Activated T-cell treated with anti-CD3 and anti-CD28 coated beads, Interleukin-2, amount 50 U/mL, for 4 hours (primary cell): Measurements from ENCODE around the gene ARSK. TPM values are rescaled to one million over a fixed set of nuclear protein-coding genes. Genes with fewer than 3 reads are reported as not detected.
"Not testable (repeated sequence)": the region's sequence is repeated elsewhere in the genome, so short reads cannot be mapped to it uniquely, and the experiment has no call there.

Experiments used
- ATAC-seq, 2 donors: fragments of 200-7000 bp; cut with Tn5 transposase; one replicate each; pipeline ENCODE4 v1.10.0; 2021
- DNase-seq: peaks from one replicate; pipeline ENCODE4 v3.0.0-alpha.2; 2020
- H3K27me3 Mint-ChIP-seq: one replicate; pipeline ENCODE4 v1.8.0; 2021; ENCODE audit warnings: low read depth, mixed read lengths
- H3K36me3 Mint-ChIP-seq: one replicate; pipeline ENCODE4 v1.8.0; 2022; ENCODE audit warnings: mixed read lengths; ENCODE audit not compliant: insufficient read depth
- H3K4me1 Mint-ChIP-seq: one replicate; pipeline ENCODE4 v1.8.0; 2021; ENCODE audit warnings: low read depth, mixed read lengths
- H3K4me3 Mint-ChIP-seq: one replicate; pipeline ENCODE4 v1.8.0; 2021; ENCODE audit warnings: mild to moderate bottlenecking, moderate library complexity, mixed read lengths
- H3K9me3 Mint-ChIP-seq: one replicate; pipeline ENCODE4 v1.8.0; 2021; ENCODE audit warnings: mixed read lengths
- total RNA-seq, 3 donors: library from RNA; stranded (reverse); gene quantifications; one replicate each; pipeline ENCODE4 v1.2.1, GENCODE V29; 2021

Gene ARSK
- total RNA-seq, 3 donors from 2014 or later: 4.2 to 5.0 (median 4.6) TPM

DNA sequence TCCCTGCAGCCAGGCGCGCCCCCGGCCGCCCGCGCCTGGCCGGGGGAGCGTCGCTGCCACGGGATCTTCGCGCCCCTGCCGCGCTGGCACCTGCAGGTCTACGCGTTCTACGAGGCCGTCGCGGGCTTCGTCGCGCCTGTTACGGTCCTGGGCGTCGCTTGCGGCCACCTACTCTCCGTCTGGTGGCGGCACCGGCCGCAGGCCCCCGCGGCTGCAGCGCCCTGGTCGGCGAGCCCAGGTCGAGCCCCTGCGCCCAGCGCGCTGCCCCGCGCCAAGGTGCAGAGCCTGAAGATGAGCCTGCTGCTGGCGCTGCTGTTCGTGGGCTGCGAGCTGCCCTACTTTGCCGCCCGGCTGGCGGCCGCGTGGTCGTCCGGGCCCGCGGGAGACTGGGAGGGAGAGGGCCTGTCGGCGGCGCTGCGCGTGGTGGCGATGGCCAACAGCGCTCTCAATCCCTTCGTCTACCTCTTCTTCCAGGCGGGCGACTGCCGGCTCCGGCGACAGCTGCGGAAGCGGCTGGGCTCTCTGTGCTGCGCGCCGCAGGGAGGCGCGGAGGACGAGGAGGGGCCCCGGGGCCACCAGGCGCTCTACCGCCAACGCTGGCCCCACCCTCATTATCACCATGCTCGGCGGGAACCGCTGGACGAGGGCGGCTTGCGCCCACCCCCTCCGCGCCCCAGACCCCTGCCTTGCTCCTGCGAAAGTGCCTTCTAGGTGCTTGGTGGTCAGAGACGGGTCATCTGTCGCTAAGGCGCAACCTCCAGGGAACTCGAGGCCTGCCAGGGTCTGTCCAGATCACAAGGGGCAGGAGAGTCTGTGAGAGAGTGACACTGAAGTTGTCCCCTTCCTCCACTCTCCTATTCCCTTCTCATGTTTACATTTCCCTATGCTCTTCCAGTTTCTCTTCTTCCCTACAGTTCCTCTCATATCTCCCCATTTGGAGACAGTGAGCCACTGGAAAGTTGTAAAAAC is 66.3 kb downstream of the ARSK start:
- DNase-seq: peak; percentile 41
- H3K4me3 Mint-ChIP-seq: peak overlapping the region; percentile 79
- H3K36me3 Mint-ChIP-seq: no peaks in the 10 kb centered on the region
- H3K4me1 Mint-ChIP-seq: peaks cover 58% of the 10 kb centered on the region
- peak; percentile 56 to 58 for ATAC-seq
- H3K27me3 Mint-ChIP-seq: no peaks in the 10 kb centered on the region
- no peaks in the 10 kb centered on the region for H3K9me3 Mint-ChIP-seq

DNA sequence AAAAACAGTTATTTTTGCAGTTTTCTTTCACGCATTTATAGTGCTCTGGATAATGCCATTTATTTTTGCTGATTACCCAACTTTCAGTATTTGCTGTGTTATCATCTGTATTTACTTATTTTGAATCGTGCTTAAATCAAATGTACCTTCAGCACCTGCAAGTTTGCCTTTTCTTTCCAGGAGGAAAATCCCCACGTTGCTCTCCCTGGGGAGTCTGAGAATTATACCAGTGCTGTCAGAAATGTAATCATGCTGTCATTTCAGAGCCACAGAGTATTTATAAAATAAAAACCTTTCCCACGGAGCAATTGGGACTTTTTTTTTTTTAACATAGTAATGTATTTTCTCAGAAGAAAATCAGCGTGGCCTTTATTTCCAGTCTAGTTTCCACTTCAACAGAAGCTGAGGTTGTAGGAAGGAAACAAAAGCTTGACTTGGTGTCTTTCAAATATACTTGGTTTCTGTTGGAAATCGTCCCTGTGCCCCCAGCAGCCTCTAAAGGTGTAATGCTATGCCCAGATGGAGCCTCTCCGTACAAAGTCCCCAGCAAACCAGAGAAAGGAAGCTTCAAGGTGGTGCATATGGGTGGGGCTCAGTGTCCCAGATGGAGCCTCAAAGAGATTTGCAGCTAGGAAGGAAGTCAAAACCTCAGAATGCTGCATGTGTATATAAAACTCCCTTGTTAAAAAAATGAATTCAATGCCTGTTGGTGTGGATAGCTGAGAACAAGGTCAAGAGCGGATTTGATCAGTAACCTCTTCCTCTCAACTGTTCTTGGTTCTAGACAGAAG is 67.1 kb downstream of the ARSK start:
- DNase-seq (no peak), ATAC-seq (no peak)
- Mint-ChIP-seq H3K27me3 (no peaks in the 10 kb centered on the region), H3K9me3 (no peaks in the 10 kb centered on the region), H3K4me3 (peak overlapping the region; percentile 79), H3K36me3 (no peaks in the 10 kb centered on the region), H3K4me1 (peaks cover 52% of the 10 kb centered on the region)

DNA sequence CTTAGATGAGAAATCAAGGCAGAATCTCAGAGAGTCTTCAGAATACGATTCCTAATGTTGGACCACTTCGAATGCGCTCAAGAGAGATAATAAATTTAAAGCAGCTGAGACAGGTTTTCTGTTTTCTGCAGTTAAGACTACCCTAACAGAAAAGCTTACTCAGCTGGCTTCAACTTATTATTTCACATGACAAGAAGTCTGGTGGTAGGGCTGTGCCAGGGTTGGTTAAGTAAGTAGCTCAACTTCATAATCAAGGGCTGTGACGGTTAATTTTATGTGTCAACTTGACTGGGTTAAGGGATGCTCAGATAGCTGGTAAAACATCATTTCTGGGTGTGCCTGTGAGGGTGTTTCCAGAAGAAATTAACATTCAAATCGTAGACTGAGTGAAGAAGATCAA is 68.8 kb downstream of the ARSK start:
- Mint-ChIP-seq H3K27me3 (no peaks in the 10 kb centered on the region), H3K36me3 (no peaks in the 10 kb centered on the region), H3K9me3 (no peaks in the 10 kb centered on the region), H3K4me1 (peaks cover 42% of the 10 kb centered on the region), H3K4me3 (no peak overlapping the region)
- DNase-seq (no peak), ATAC-seq (no peak)

DNA sequence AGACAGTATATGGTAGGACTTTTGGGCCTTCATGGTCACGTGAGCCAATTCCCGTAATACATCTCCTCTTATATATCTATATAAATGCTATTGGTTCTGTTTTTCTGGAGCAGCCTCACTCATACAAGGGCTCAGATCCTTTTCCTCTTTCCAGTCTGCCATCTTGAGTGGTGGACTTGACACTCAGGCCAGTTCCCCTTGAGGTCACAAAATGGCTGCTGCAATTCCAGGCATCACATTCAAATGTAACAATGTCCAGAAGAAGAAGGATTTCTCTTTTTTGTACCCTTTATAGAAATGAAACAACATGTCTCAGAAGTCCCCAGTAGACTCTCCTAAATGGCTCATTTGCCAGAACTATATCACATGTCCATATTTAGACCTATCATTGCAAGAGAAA is 69.5 kb downstream of the ARSK start:
- Mint-ChIP-seq H3K36me3 (no peaks in the 10 kb centered on the region), H3K4me3 (no peak overlapping the region), H3K27me3 (no peaks in the 10 kb centered on the region), H3K4me1 (peaks cover 36% of the 10 kb centered on the region), H3K9me3 (no peaks in the 10 kb centered on the region)
- ATAC-seq: no peak
- DNase-seq: no peak

DNA sequence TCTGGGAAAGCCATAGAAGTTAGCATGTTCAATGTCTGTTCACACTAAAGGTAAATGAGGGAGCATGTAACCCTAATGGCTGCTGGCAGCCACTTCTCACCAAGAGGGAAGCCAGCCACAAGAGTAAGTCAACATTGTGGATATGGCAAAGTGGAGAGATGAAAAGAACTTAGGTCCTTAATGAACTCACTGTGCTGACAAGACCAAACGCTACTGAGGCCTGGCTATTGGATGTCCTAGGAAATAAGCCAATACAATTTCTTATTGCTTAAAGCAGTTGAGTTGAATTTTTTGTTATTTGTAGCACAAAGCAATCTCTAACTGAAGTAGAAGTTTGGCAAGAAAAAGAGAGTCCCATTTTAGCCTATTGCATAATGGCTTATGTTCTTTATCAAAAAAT is 71.8 kb downstream of the ARSK start:
- Mint-ChIP-seq H3K27me3 (no peaks in the 10 kb centered on the region), H3K9me3 (peaks cover 2% of the 10 kb centered on the region), H3K4me1 (peaks cover 33% of the 10 kb centered on the region), H3K4me3 (no peak overlapping the region), H3K36me3 (no peaks in the 10 kb centered on the region)
- DNase-seq (no peak), ATAC-seq (no peak)

DNA sequence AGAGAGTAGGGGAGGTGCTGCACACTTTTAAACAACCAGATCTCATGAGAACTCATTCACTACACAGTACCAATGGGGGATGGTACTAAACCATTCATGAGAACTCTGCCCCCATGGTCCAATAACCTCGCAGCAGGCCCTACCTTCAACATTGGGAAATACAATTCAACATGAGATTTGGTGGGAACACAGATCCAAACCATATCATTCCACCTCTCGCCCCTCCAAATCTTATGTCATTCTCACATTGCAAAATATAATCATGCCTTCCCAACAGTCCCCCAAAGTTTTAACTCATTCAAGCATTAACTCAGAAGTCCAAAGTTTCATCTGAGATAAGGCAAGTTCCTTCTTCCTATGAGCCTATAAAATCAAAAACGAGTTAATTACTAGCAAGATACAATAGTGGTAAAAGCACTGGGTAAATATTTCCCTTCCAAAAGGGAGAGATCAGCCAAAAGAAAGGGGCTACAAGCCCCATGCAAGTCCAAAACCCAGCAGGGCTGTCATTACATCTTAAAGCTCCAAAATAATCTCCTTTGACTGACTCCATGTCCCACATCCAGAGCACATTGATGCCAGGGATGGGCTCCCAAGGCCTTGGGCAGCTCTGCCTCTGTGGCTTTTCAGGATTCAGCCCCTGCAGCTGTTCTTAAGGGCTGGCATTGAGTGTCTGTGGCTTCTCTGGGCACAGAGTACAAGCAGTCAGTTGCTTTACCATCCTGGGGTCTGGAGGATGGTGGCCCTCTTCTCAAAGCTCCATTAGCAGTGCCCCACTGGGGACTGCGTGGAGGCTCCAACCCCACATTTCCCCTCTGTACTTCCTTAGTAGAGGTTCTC is 73.3 kb downstream of the ARSK start:
- peaks cover 30% of the 10 kb centered on the region for H3K4me1 Mint-ChIP-seq

DNA sequence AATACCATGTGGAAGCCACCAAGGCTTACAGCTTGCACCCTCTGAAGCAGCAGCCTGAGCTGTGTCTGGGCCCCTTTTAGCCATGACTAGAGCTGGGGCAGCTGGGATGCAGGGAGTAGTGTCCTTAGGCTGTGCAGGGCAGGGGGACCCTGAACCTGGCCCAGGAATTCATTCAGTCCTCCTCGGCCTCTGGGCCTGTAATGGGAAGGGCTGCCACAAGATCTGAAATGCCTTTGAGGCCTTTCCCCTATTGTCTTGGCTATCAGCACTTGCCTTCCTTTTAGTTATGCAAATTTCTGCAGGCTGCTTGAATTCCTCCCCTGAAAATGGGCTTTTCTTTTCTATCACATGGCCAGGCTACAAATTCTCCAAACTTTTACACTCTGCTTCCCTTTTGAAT is 74.0 kb downstream of the ARSK start:
- no peak for ATAC-seq
- Mint-ChIP-seq H3K36me3 (peaks cover 1% of the 10 kb centered on the region), H3K9me3 (peaks cover 11% of the 10 kb centered on the region), H3K4me1 (peaks cover 31% of the 10 kb centered on the region), H3K27me3 (no peaks in the 10 kb centered on the region), H3K4me3 (no peak overlapping the region)
- no peak for DNase-seq

More for the DNA sequence above, 73.3 kb downstream of the ARSK start:
- H3K9me3 Mint-ChIP-seq: peaks cover 11% of the 10 kb centered on the region
- H3K36me3 Mint-ChIP-seq: peaks cover 1% of the 10 kb centered on the region
- no peak overlapping the region for H3K4me3 Mint-ChIP-seq
- H3K27me3 Mint-ChIP-seq: no peaks in the 10 kb centered on the region
- no peak for ATAC-seq
- no peak for DNase-seq

DNA sequence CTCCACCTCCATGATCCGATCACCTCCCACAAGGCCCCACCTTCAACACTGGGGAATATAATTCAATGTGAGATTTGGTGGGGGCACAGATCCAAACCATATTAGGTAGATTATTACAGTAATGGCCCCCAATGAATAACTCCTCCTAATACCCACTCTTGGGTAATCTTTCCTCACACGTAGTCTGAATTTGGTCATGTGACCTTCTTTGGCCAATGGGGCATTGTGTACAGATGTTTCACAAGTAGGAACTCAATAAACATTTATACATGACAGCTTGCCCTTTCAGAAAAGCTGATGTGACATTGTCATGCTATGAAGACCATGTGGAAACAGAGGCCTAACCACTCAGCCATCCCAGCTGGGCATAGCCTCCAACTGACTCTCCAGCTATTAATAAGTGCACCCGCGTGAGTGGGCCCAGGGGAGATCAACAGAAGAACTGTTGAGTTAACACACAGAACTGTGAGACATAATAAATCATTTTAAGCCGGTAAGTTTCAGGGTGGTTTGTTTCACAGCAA is 75.6 kb downstream of the ARSK start:
- ATAC-seq (no peak), DNase-seq (no peak)
- H3K4me1 Mint-ChIP-seq: peaks cover 26% of the 10 kb centered on the region
- no peak overlapping the region for H3K4me3 Mint-ChIP-seq
- H3K27me3 Mint-ChIP-seq: no peaks in the 10 kb centered on the region
- H3K9me3 Mint-ChIP-seq: peaks cover 11% of the 10 kb centered on the region
- peaks cover 1% of the 10 kb centered on the region for H3K36me3 Mint-ChIP-seq

DNA sequence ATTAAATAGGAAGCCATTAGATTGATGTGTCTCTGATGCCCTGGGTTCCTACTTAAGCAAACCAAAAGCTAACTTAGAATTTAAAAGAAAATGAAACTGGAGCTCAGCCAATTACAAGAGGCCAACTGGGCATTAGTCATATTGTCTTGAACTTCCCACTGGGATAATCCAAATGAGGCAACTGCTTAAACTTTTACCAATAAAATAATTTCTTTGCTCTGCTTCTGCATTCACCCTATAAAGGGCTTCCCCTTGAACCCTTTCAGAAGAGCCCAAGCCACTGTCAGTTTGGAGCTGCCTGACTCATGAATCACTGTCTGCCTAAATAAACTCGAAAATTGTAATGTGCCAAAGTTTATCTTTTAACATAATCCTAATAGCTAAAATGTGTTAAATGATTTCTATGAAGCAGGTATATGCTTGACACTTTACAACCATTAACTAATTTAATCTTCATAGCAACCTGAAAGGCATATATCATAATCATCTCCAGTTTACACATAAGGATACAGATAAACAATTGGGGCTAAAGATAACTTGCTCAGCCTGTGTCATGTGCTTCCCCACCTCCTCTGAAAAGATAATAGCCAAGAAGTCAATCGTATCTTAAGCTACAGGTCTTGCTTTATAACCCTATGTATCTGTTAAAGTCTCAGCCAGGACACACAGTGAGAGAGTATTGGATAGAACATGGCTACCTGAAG is 76.5 kb downstream of the ARSK start:
- Mint-ChIP-seq H3K27me3 (no peaks in the 10 kb centered on the region), H3K4me3 (peak overlapping the region; percentile 39), H3K4me1 (peaks cover 26% of the 10 kb centered on the region), H3K36me3 (peaks cover 1% of the 10 kb centered on the region), H3K9me3 (peaks cover 11% of the 10 kb centered on the region)
- ATAC-seq: peak; percentile 1 to 4
- DNase-seq: no peak

DNA sequence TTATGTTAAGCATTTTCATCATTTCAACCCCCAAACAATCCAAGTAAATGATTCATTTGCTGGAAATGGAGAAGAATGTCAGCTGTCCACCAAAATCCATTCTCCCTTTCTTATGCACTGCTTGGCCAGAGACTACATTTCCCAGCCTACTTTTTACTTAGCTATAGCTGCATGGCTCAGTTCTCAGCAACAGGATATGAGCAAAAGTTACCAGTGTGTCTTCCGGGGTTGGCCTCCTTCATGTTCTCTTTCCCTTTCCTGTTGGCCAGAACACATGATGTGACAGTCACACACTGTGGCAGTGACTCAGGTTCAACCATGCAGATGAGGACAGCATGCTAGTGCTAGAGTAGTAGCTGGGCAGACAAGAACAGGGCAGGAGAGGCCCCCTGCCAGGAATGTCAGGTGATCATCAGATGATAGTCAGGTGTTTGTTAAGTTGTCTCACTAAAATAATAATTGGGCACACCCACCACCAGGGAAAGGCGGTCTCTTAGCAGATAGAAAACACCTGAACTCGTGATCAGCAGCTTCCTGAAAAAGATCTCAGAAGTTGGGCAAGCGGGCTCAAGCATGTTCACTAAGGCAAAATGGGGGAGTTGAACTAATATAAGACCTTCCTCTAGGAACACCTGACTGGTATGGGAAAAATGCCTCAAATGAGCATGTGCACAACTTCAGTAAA is 77.2 kb downstream of the ARSK start:
- ATAC-seq (peak; percentile 99), DNase-seq (peak; percentile 62)
- Mint-ChIP-seq H3K4me3 (peak overlapping the region; percentile 39), H3K27me3 (no peaks in the 10 kb centered on the region), H3K36me3 (peaks cover 1% of the 10 kb centered on the region), H3K4me1 (peaks cover 26% of the 10 kb centered on the region), H3K9me3 (peaks cover 11% of the 10 kb centered on the region)

DNA sequence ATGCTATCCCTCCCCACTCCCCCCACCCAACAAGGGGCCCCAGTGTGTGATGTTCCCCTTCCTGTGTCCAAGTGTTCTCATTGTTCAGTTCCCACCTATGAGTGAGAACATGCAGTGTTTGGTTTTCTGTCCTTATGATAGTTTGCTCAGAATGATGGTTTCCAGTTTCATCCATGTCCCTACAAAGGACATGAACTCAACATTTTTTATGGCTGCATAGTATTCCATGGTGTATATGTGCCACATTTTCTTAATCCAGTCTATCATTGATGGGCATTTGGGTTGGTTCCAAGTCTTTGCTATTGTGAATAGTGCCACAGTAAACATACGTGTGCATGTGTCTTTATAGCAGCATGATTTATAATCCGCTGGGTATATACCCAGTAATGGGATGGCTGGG is 78.0 kb downstream of the ARSK start:
- Mint-ChIP-seq H3K9me3 (peaks cover 11% of the 10 kb centered on the region), H3K4me1 (peaks cover 26% of the 10 kb centered on the region)
- not testable (repeated sequence) for ATAC-seq, H3K36me3 Mint-ChIP-seq, H3K4me3 Mint-ChIP-seq, H3K27me3 Mint-ChIP-seq, DNase-seq

DNA sequence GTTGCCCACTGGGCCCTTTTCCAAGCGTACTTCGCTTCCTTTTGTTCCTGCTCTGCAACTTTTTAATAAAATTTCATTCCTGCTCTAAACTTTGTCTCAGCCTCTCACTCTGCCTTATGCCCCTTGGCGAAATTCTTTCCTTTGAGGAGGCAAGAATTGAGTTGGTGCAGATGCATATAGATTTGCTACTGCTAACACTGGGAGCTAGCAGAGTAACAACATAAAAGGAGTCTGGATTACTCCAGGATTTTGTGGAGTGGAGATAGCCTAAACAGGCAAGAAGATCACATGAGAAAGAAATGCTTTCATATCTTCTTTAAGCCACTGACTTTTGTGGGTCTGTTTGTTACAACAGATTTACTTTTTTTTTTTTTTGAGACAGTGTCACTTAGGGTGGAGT is 78.8 kb downstream of the ARSK start:
- no peak for DNase-seq
- peaks cover 26% of the 10 kb centered on the region for H3K4me1 Mint-ChIP-seq
- peaks cover 1% of the 10 kb centered on the region for H3K36me3 Mint-ChIP-seq
- H3K27me3 Mint-ChIP-seq: no peaks in the 10 kb centered on the region
- H3K4me3 Mint-ChIP-seq: no peak overlapping the region
- peaks cover 11% of the 10 kb centered on the region for H3K9me3 Mint-ChIP-seq
- no peak for ATAC-seq

DNA sequence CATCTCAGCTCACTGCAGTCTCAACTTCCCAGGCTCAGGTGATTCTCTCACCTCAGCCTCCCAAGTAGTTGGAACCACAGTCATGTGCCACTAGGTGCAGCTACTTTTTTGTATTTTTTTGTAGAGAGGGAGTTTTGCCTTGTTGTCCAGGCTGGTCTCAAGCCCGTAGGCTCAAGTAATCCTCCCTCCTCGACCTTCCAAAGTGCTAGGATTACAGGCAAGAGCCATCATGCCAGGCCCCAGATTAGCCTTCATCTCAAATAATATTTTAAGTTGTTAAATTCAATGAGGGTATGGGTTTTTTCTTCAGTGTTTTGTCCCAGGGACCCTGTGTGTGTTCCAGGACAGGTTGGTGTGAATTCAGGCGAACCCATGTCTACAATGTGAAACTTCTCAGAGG is 79.2 kb downstream of the ARSK start:
- H3K36me3 Mint-ChIP-seq: peaks cover 1% of the 10 kb centered on the region
- H3K27me3 Mint-ChIP-seq: no peaks in the 10 kb centered on the region
- peaks cover 26% of the 10 kb centered on the region for H3K4me1 Mint-ChIP-seq
- no peak for DNase-seq
- no peak for ATAC-seq
- H3K4me3 Mint-ChIP-seq: no peak overlapping the region
- H3K9me3 Mint-ChIP-seq: peaks cover 11% of the 10 kb centered on the region
